Measurements from ENCODE around the gene MICALL2.

DNA sequence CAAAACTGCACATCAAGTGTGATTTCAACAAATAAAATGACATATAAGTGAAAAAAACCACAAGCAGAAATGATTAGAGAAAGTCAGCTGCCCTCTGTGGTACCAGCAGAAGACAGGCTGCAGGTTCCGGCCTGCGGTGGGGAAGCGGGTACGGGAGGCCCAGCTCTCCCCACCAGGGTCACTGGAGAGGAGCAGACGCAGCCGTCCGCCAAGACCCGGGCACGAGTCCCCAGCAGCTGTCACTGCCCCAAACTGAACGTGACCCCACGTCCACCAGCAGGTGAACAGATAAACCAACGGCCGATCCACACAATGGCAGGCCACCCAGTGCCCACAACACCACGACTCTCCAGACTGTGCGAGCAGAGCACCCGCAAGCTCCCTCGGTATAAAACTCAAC, 16.1 kb upstream of the MICALL2 start:
- TF ChIP-seq, protein P1, sequence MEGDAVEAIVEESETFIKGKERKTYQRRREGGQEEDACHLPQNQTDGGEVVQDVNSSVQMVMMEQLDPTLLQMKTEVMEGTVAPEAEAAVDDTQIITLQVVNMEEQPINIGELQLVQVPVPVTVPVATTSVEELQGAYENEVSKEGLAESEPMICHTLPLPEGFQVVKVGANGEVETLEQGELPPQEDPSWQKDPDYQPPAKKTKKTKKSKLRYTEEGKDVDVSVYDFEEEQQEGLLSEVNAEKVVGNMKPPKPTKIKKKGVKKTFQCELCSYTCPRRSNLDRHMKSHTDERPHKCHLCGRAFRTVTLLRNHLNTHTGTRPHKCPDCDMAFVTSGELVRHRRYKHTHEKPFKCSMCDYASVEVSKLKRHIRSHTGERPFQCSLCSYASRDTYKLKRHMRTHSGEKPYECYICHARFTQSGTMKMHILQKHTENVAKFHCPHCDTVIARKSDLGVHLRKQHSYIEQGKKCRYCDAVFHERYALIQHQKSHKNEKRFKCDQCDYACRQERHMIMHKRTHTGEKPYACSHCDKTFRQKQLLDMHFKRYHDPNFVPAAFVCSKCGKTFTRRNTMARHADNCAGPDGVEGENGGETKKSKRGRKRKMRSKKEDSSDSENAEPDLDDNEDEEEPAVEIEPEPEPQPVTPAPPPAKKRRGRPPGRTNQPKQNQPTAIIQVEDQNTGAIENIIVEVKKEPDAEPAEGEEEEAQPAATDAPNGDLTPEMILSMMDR (conservative IDR thresholded peaks at IDR 0.05 in 1 of 2, IDR thresholded peaks at IDR 0.05 in 1 of 2; ENCODE audit: low read depth in 1 of 2, low read length in 2 of 2) = no peak
- no peak for TF ChIP-seq EZH2 (IDR thresholded peaks at IDR 0.05; ENCODE audit: low read length, missing control alignments)

Data from fibroblast of lung (primary cell).